ENCODE data around the gene TTL. TPM values are rescaled to one million over a fixed set of nuclear protein-coding genes. Genes with fewer than 3 reads are reported as not detected.

TTL gene
- total RNA-seq, 1 donor from 2014 or later, result 81.3 TPM

DNA sequence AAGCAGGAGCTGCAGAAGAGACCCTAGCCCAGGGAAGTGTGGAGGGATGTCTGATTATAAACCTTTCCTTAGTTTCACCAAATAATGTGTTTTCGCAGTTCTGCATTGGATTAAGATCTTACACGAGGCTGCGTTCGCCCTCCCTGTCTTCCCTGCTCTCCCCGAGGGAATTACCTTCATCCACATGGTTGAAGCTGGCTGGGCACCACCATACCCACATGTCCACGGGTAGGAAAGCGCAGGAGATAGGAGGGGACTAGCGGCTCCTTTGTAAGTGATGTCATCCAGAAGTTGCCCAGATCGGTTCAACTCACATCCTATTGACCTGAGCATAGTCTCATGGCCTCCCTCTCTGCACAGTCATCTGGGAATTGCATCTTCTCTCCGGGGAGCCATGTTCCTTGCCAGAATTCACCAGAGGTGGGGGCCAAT, 1.1 kb downstream of the TTL start:
- H3K27ac Mint-ChIP-seq, result no peak overlapping the region
- no peak overlapping the region for H3K27ac ChIP-seq
- peak overlapping the region; percentile 98 for H3K4me3 Mint-ChIP-seq
- H3K4me1 ChIP-seq, result peaks cover 10% of the 10 kb centered on the region
- H3F3A ChIP-seq (ENCODE audit: low read depth), result peaks cover 21% of the 10 kb centered on the region
- H4K20me1 ChIP-seq (ENCODE audit: low read depth), result peaks cover 32% of the 10 kb centered on the region
- H3K36me3 ChIP-seq, result no peaks in the 10 kb centered on the region
- DNase-seq (ENCODE audit: low spot score), result peak; percentile 32
- H3K9ac ChIP-seq, result peak overlapping the region; percentile 50
- peak overlapping the region; percentile 85 for H2AFZ ChIP-seq (replicated peaks)
- peaks cover 16% of the 10 kb centered on the region for H3K4me1 Mint-ChIP-seq
- H3K79me2 ChIP-seq (ENCODE audit: low read depth), result peaks cover 54% of the 10 kb centered on the region
- no peaks in the 10 kb centered on the region for H3K27me3 ChIP-seq
- H3K9me3 Mint-ChIP-seq, result no peaks in the 10 kb centered on the region
- TF ChIP-seq EZH2 (IDR thresholded peaks at IDR 0.05), result no peak
- TF ChIP-seq, protein P1, sequence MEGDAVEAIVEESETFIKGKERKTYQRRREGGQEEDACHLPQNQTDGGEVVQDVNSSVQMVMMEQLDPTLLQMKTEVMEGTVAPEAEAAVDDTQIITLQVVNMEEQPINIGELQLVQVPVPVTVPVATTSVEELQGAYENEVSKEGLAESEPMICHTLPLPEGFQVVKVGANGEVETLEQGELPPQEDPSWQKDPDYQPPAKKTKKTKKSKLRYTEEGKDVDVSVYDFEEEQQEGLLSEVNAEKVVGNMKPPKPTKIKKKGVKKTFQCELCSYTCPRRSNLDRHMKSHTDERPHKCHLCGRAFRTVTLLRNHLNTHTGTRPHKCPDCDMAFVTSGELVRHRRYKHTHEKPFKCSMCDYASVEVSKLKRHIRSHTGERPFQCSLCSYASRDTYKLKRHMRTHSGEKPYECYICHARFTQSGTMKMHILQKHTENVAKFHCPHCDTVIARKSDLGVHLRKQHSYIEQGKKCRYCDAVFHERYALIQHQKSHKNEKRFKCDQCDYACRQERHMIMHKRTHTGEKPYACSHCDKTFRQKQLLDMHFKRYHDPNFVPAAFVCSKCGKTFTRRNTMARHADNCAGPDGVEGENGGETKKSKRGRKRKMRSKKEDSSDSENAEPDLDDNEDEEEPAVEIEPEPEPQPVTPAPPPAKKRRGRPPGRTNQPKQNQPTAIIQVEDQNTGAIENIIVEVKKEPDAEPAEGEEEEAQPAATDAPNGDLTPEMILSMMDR (IDR thresholded peaks at IDR 0.05), result no peak
- TF ChIP-seq EZH2phosphoT487 (IDR thresholded peaks at IDR 0.05), result no peak
- H3K4me2 ChIP-seq, result peak overlapping the region; percentile 95
- no peaks in the 10 kb centered on the region for H3K9me3 ChIP-seq (ENCODE audit: low read depth)
- H3K36me3 Mint-ChIP-seq, result peaks cover 32% of the 10 kb centered on the region
- peak overlapping the region; percentile 97 for H3K4me3 ChIP-seq
- peaks cover 11% of the 10 kb centered on the region for H3K27me3 Mint-ChIP-seq (ENCODE audit: insufficient read depth, low read depth)

DNA sequence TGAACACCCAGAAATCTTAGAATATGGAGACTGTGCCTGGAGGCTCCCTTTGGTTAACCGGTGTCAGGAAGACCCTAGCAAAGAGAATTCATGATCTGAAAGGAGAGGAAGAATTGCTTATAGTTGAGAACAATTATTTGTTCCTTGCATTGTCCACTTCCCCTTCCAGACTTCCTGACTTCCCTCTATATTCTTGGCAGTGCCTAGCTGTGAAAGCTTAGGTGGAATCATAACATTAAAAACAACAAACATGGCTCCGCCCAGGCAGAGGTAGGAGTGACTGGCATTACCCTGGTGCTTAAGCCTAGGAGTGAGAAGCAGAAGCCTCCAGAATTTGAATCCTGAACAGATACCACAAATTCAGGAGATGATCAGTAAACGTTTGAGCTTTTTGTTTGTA, 1.9 kb downstream of the TTL start:
- no peak overlapping the region for H2AFZ ChIP-seq (replicated peaks)
- H3K27me3 ChIP-seq, result no peaks in the 10 kb centered on the region
- peak overlapping the region; percentile 98 for H3K4me3 Mint-ChIP-seq
- H3K4me3 ChIP-seq, result peak overlapping the region; percentile 97
- no peaks in the 10 kb centered on the region for H3K36me3 ChIP-seq
- no peaks in the 10 kb centered on the region for H3K9me3 Mint-ChIP-seq
- peaks cover 61% of the 10 kb centered on the region for H3K79me2 ChIP-seq (ENCODE audit: low read depth)
- no peak for TF ChIP-seq EZH2phosphoT487 (IDR thresholded peaks at IDR 0.05)
- TF ChIP-seq, protein P1 (IDR thresholded peaks at IDR 0.05), result no peak
- no peak for TF ChIP-seq EZH2 (IDR thresholded peaks at IDR 0.05)
- H3K4me2 ChIP-seq, result peak overlapping the region; percentile 95
- H3K9me3 ChIP-seq (ENCODE audit: low read depth), result no peaks in the 10 kb centered on the region
- H4K20me1 ChIP-seq (ENCODE audit: low read depth), result peaks cover 32% of the 10 kb centered on the region
- H3K4me1 ChIP-seq, result peaks cover 10% of the 10 kb centered on the region
- H3F3A ChIP-seq (ENCODE audit: low read depth), result peaks cover 21% of the 10 kb centered on the region
- H3K27ac Mint-ChIP-seq, result no peak overlapping the region
- H3K4me1 Mint-ChIP-seq, result peaks cover 16% of the 10 kb centered on the region
- H3K9ac ChIP-seq, result no peak overlapping the region
- H3K27ac ChIP-seq, result no peak overlapping the region
- H3K27me3 Mint-ChIP-seq (ENCODE audit: insufficient read depth, low read depth), result peaks cover 10% of the 10 kb centered on the region
- no peak for DNase-seq (ENCODE audit: low spot score)
- peaks cover 35% of the 10 kb centered on the region for H3K36me3 Mint-ChIP-seq

DNA sequence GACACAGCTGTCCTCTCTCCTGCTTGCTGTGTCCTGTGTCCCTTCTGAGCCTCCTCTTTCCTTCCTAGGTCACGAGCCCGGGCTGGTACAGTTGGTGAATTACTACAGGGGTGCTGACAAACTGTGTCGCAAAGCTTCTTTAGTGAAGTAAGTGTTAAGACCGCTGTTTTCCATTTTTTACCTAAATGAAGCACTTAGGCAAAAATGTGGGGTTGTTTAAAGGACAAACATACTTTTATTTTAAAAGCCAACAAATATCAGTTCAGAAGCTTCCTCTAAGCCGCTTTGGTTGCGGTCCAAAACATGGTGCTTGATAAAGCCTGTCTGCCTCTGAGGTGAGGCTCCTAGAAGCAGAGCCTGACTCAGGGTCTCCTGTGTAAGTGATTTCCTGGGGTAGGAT, 3.9 kb downstream of the TTL start:
- TF ChIP-seq EZH2phosphoT487 (IDR thresholded peaks at IDR 0.05), result no peak
- TF ChIP-seq, protein P1 (IDR thresholded peaks at IDR 0.05), result no peak
- Histone ChIP-seq H4K20me1 (ENCODE audit: low read depth) (peaks cover 32% of the 10 kb centered on the region), H3K36me3 (peaks cover 9% of the 10 kb centered on the region), H3K9me3 (ENCODE audit: low read depth) (no peaks in the 10 kb centered on the region), H3K79me2 (ENCODE audit: low read depth) (peaks cover 73% of the 10 kb centered on the region), H3K9ac (no peak overlapping the region), H3K4me2 (no peak overlapping the region), H3K27ac (no peak overlapping the region), H3F3A (ENCODE audit: low read depth) (peaks cover 17% of the 10 kb centered on the region), H3K27me3 (no peaks in the 10 kb centered on the region), H3K4me3 (no peak overlapping the region), H2AFZ (replicated peaks) (no peak overlapping the region), H3K4me1 (peaks cover 10% of the 10 kb centered on the region)
- Mint-ChIP-seq H3K27ac (no peak overlapping the region), H3K9me3 (no peaks in the 10 kb centered on the region), H3K4me1 (peaks cover 12% of the 10 kb centered on the region), H3K27me3 (ENCODE audit: insufficient read depth, low read depth) (peaks cover 4% of the 10 kb centered on the region), H3K36me3 (peaks cover 39% of the 10 kb centered on the region), H3K4me3 (no peak overlapping the region)
- DNase-seq (ENCODE audit: low spot score), result no peak
